Measurements from ENCODE around the gene ECI2. TPM values are rescaled to one million over a fixed set of nuclear protein-coding genes. Genes with fewer than 3 reads are reported as not detected.
"Not testable (repeated sequence)": the region's sequence is repeated elsewhere in the genome, so short reads cannot be mapped to it uniquely, and the experiment has no call there.

ECI2 gene
- total and polyA plus RNA-seq, 7 experiments from 2014 or later: 19.9 to 94.4 (median 59.4) TPM

DNA sequence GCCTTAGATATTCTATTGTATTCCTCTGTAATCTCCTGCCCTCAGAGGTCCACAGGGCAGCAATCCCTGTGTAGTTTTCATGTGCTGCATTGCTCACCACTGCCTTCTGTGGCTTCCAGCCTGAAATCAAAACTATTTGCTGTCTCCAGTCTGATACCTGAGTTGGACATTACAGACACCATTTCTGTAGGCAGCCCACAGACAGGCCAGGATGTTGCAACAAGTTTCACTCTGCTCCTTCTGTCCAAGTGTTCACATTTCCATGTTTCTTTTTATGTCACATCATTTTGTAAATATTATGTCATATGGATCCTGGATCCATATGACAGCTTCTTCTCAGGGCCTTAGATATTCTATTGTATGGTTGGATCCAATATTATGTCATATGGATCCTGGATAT is 21.7 kb downstream of the ECI2 start:
- Mint-ChIP-seq H3K27me3 (peaks cover 0 to 28% (median 0%) of the 10 kb centered on the region in 5 donors), H3K9me3 (peaks cover 0 to 38% (median 15%) of the 10 kb centered on the region in 11 donors), H3K4me1 (peaks cover 0 to 4% (median 0%) of the 10 kb centered on the region in 7 donors), H3K27ac (no peak overlapping the region), H3K36me3 (peaks cover 21 to 53% (median 47%) of the 10 kb centered on the region in 5 donors), H3K4me3 (no peak overlapping the region)
- H3K4me1 ChIP-seq (ENCODE audit: control insufficient read depth in 2 of 2, insufficient read depth in 2 of 2, low read length in 2 of 2): no peaks in the 10 kb centered on the region
- intact Hi-C loops (cut with micrococcal nuclease): no loop called here
- H3K27me3 ChIP-seq (ENCODE audit: control insufficient read depth in 2 of 2, insufficient read depth in 2 of 2, low read length in 2 of 2): no peaks in the 10 kb centered on the region
- ATAC-seq (no peak), DNase-seq (no peak)
- H3K4me3 ChIP-seq (ENCODE audit: low read length): no peak overlapping the region
- ChIA-PET CTCF (no interaction called here), POLR2A (no interaction called here)
- H3K36me3 ChIP-seq (ENCODE audit: control insufficient read depth in 2 of 3, insufficient read depth in 3 of 3, low read length in 3 of 3): peaks cover 0 to 39% (median 0%) of the 10 kb centered on the region in 3 experiments
- H3K9me3 ChIP-seq (ENCODE audit: control insufficient read depth in 2 of 3, low read length in 3 of 3): peaks cover 0 to 13% (median 0%) of the 10 kb centered on the region in 3 experiments
- H3K27ac ChIP-seq (ENCODE audit: low read depth, low read length): no peak overlapping the region

DNA sequence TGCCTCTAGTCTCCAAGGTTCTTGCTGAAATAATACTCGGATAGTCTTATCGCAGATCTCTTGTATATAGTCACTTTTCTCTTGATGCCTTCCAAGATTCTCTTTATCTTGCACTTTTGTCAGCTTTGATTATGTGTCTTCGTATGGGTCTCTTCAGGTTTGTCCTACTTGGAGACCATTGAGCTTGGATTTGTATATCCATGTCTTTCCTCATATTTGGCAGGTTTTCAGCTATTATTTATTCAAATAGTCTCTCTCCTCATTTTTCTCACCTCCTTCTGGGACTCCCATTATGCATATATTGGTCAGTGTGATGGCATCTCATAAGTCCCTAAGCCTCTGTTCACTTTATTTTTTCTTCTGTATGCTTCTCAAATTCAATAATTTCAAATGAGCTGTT is 23.0 kb downstream of the ECI2 start:
- no peak for DNase-seq
- Mint-ChIP-seq H3K9me3 (peaks cover 0 to 38% (median 15%) of the 10 kb centered on the region in 11 donors), H3K27ac (no peak overlapping the region), H3K4me3 (no peak overlapping the region), H3K4me1 (peaks cover 0 to 2% (median 0%) of the 10 kb centered on the region in 7 donors), H3K36me3 (peaks cover 21 to 41% (median 35%) of the 10 kb centered on the region in 5 donors), H3K27me3 (peaks cover 0 to 37% (median 0%) of the 10 kb centered on the region in 5 donors)
- Histone ChIP-seq H3K27ac (ENCODE audit: low read depth, low read length) (no peak overlapping the region), H3K36me3 (ENCODE audit: control insufficient read depth in 2 of 3, insufficient read depth in 3 of 3, low read length in 3 of 3) (peaks cover 0 to 26% (median 0%) of the 10 kb centered on the region in 3 experiments), H3K9me3 (ENCODE audit: control insufficient read depth in 2 of 3, low read length in 3 of 3) (peaks cover 0 to 13% (median 0%) of the 10 kb centered on the region in 3 experiments), H3K27me3 (ENCODE audit: control insufficient read depth in 2 of 2, insufficient read depth in 2 of 2, low read length in 2 of 2) (no peaks in the 10 kb centered on the region), H3K4me1 (ENCODE audit: control insufficient read depth in 2 of 2, insufficient read depth in 2 of 2, low read length in 2 of 2) (no peaks in the 10 kb centered on the region), H3K4me3 (ENCODE audit: low read length) (no peak overlapping the region)
- POLR2A ChIA-PET: interaction anchor here (0.8 kb wide), 1 partner anchor 159 kb away, joined by 4 read pairs; no protein-coding TSS in a partner anchor
- intact Hi-C loops (cut with micrococcal nuclease): no loop called here
- no peak for ATAC-seq
- CTCF ChIA-PET: interaction anchor here (0.7 kb wide), 1 partner anchor 374 kb away, joined by 7 read pairs; no protein-coding TSS in a partner anchor

DNA sequence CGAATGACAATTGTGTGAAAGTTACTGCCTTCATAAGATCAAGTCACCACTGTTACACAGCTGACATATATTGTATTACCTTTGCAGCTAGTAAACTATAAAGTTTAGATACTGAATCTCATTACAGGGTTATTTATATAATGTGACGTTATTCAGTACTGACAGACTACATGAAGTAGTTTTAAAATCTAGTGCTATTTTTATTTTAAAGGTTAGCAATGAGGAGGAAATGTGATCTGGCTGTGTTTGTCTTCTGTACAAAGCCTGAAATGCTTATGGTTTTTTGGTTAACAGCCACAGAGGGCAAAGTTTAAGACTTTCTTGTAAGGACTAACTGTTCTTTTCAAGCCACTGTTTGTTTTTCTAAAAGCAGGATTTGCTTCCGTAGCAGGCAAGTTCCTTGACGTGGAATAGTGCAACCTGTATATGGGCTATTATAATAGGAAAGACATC is 26.0 kb downstream of the ECI2 start:
- H3K27me3 ChIP-seq (ENCODE audit: control insufficient read depth in 2 of 2, insufficient read depth in 2 of 2, low read length in 2 of 2); H3K4me1 Mint-ChIP-seq; CTCF ChIA-PET; POLR2A ChIA-PET; H3K4me3 Mint-ChIP-seq; H3K4me3 ChIP-seq (ENCODE audit: low read length); ATAC-seq; DNase-seq; H3K36me3 ChIP-seq (ENCODE audit: control insufficient read depth in 2 of 3, insufficient read depth in 3 of 3, low read length in 3 of 3); intact Hi-C loops (cut with micrococcal nuclease); H3K27ac Mint-ChIP-seq; H3K27ac ChIP-seq (ENCODE audit: low read depth, low read length); H3K4me1 ChIP-seq (ENCODE audit: control insufficient read depth in 2 of 2, insufficient read depth in 2 of 2, low read length in 2 of 2): not testable (repeated sequence)
- H3K27me3 Mint-ChIP-seq: peaks cover 0 to 53% (median 0%) of the 10 kb centered on the region in 5 donors
- peaks cover 0 to 27% (median 15%) of the 10 kb centered on the region in 11 donors for H3K9me3 Mint-ChIP-seq
- peaks cover 5 to 16% (median 10%) of the 10 kb centered on the region in 5 donors for H3K36me3 Mint-ChIP-seq
- H3K9me3 ChIP-seq (ENCODE audit: control insufficient read depth in 2 of 3, low read length in 3 of 3): peaks cover 0 to 13% (median 0%) of the 10 kb centered on the region in 3 experiments

DNA sequence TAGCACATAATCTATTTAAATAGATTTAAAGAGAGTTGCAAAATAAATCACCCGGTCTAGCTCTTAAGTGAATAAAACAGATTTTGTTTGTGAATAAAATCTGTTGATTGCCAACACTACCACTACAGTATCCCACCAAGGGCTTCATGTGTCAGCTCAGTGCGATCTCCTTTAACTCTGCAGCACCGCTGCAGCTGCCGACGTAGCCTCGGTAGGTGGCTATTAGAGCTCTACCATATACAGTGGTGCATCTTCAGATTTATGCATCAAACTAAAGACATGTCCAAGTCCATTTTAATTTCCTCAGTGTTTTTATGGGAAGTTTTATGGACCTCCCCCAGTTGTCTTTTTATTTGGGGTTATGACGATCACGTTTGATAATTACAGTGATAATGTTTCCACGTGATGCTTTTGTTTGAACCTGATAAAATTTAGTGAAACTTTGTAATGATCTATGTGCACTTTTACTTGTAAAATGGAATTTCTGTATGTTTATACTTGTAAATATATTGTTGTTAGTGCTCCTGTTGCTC is 26.7 kb downstream of the ECI2 start:
- no peak for DNase-seq
- H3K36me3 Mint-ChIP-seq: peaks cover 2 to 9% (median 4%) of the 10 kb centered on the region in 5 donors
- Histone ChIP-seq H3K4me3 (ENCODE audit: low read length) (no peak overlapping the region), H3K9me3 (ENCODE audit: control insufficient read depth in 2 of 3, low read length in 3 of 3) (peaks cover 0 to 13% (median 0%) of the 10 kb centered on the region in 3 experiments), H3K36me3 (ENCODE audit: control insufficient read depth in 2 of 3, insufficient read depth in 3 of 3, low read length in 3 of 3) (no peaks in the 10 kb centered on the region), H3K27ac (ENCODE audit: low read depth, low read length) (no peak overlapping the region), H3K27me3 (ENCODE audit: control insufficient read depth in 2 of 2, insufficient read depth in 2 of 2, low read length in 2 of 2) (no peaks in the 10 kb centered on the region), H3K4me1 (ENCODE audit: control insufficient read depth in 2 of 2, insufficient read depth in 2 of 2, low read length in 2 of 2) (no peaks in the 10 kb centered on the region)
- no peak overlapping the region for H3K4me3 Mint-ChIP-seq
- intact Hi-C loops (cut with micrococcal nuclease): no loop called here
- no peak overlapping the region for H3K27ac Mint-ChIP-seq
- peaks cover 0 to 53% (median 0%) of the 10 kb centered on the region in 5 donors for H3K27me3 Mint-ChIP-seq
- peaks cover 0 to 19% (median 11%) of the 10 kb centered on the region in 11 donors for H3K9me3 Mint-ChIP-seq
- POLR2A ChIA-PET: no interaction called here
- peaks cover 0 to 2% (median 0%) of the 10 kb centered on the region in 7 donors for H3K4me1 Mint-ChIP-seq
- CTCF ChIA-PET: no interaction called here
- ATAC-seq: no peak

DNA sequence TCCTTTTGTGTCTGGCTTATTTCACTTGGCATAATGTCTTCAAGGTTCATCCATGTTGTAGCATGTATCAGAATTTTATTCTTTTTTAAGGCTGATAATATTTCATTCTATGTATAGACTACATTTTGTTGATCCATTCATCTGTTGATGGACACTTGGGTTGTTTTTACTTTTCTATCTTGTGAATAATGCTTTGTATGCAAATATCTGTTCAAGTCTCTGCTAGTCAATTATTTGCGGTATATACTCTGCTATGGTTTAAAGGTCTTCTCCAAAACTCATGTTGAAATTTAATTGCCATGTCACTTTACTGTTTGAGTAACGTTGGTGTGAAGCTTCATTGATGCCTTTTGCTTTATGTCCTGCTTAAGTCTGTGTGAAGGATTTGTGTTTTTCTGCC is 27.5 kb downstream of the ECI2 start:
- intact Hi-C loops (cut with micrococcal nuclease): no loop called here
- Histone ChIP-seq H3K9me3 (ENCODE audit: control insufficient read depth in 2 of 3, low read length in 3 of 3) (peaks cover 0 to 6% (median 0%) of the 10 kb centered on the region in 3 experiments), H3K27me3 (ENCODE audit: control insufficient read depth in 2 of 2, insufficient read depth in 2 of 2, low read length in 2 of 2) (no peaks in the 10 kb centered on the region), H3K27ac (ENCODE audit: low read depth, low read length) (no peak overlapping the region), H3K4me1 (ENCODE audit: control insufficient read depth in 2 of 2, insufficient read depth in 2 of 2, low read length in 2 of 2) (no peaks in the 10 kb centered on the region), H3K36me3 (ENCODE audit: control insufficient read depth in 2 of 3, insufficient read depth in 3 of 3, low read length in 3 of 3) (no peaks in the 10 kb centered on the region), H3K4me3 (ENCODE audit: low read length) (no peak overlapping the region)
- Mint-ChIP-seq H3K27ac (no peak overlapping the region), H3K9me3 (peaks cover 0 to 13% (median 7%) of the 10 kb centered on the region in 11 donors), H3K36me3 (peaks cover 0 to 5% (median 4%) of the 10 kb centered on the region in 5 donors), H3K4me1 (peaks cover 0 to 2% (median 0%) of the 10 kb centered on the region in 7 donors), H3K27me3 (peaks cover 0 to 53% (median 0%) of the 10 kb centered on the region in 5 donors), H3K4me3 (no peak overlapping the region)
- CTCF ChIA-PET: no interaction called here
- POLR2A ChIA-PET: no interaction called here
- ATAC-seq (no peak), DNase-seq (no peak)

DNA sequence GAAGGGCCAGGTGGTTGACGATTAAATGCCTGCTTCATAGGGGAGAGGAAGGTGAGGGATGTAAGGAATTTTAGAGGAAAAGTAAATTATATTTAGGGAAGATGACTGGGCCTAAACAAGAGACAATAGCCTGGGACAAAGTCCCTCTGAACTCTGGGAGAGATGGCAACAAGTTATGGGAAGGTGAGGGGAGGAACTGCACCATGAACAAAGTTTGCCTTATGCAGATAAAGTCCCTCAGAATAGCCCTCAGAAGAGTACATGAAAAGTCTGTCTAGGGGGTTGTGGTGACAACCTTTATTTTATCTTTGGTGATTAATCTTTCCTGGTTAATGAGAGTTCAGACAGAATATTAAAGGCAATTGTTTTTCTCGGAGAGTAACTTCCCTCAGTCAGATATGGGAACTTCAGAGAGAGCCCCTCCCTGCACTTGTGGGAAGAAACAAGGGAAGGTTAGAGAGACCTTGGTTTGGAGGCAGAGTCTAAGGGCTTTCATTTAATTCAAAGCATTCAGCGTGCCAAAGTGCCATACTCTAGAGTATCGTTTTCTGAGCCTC is 29.3 kb downstream of the ECI2 start:
- DNase-seq (no peak), ATAC-seq (no peak)
- no peaks in the 10 kb centered on the region for H3K4me1 ChIP-seq (ENCODE audit: control insufficient read depth in 2 of 2, insufficient read depth in 2 of 2, low read length in 2 of 2)
- Mint-ChIP-seq H3K9me3 (no peaks in the 10 kb centered on the region), H3K27ac (no peak overlapping the region), H3K36me3 (no peaks in the 10 kb centered on the region), H3K4me1 (no peaks in the 10 kb centered on the region), H3K27me3 (peaks cover 0 to 39% (median 0%) of the 10 kb centered on the region in 5 donors), H3K4me3 (no peak overlapping the region)
- ChIA-PET POLR2A (no interaction called here), CTCF (interaction anchor here (0.6 kb wide), 1 partner anchor 120 kb away, joined by 3 read pairs; no protein-coding TSS in a partner anchor)
- no peaks in the 10 kb centered on the region for H3K9me3 ChIP-seq (ENCODE audit: control insufficient read depth in 2 of 3, low read length in 3 of 3)
- no peak overlapping the region for H3K4me3 ChIP-seq (ENCODE audit: low read length)
- no peak overlapping the region for H3K27ac ChIP-seq (ENCODE audit: low read depth, low read length)
- intact Hi-C loops (cut with micrococcal nuclease): no loop called here
- no peaks in the 10 kb centered on the region for H3K36me3 ChIP-seq (ENCODE audit: control insufficient read depth in 2 of 3, insufficient read depth in 3 of 3, low read length in 3 of 3)
- H3K27me3 ChIP-seq (ENCODE audit: control insufficient read depth in 2 of 2, insufficient read depth in 2 of 2, low read length in 2 of 2): no peaks in the 10 kb centered on the region

Data from naive thymus-derived CD4-positive, alpha-beta T cell (primary cell).